ENCODE measurements around the gene CTR9. TPM values are rescaled to one million over a fixed set of nuclear protein-coding genes. Genes with fewer than 3 reads are reported as not detected.

The CTR9 gene
- total RNA-seq, 1 donor from 2014 or later, result 28.0 TPM

- H3K27me3 Mint-ChIP-seq (ENCODE audit: unreplicated experiment), result no peaks in the 10 kb centered on the region
- no peak for DNase-seq (ENCODE audit: extremely low spot score, unreplicated experiment)
- no peak overlapping the region for H3K27ac Mint-ChIP-seq (ENCODE audit: unreplicated experiment)
- H3K9me3 Mint-ChIP-seq (ENCODE audit: unreplicated experiment), result no peaks in the 10 kb centered on the region
- TF ChIP-seq CTCF (IDR thresholded peaks at IDR 0.05), result no peak
- H3K36me3 Mint-ChIP-seq (ENCODE audit: unreplicated experiment), result no peaks in the 10 kb centered on the region
- no peaks in the 10 kb centered on the region for H3K4me1 Mint-ChIP-seq (ENCODE audit: unreplicated experiment)
- H3K4me3 Mint-ChIP-seq (ENCODE audit: unreplicated experiment), result no peak overlapping the region
Observed at GRCh38 chr11:10742460-10743208, 8.4 kb upstream of the CTR9 start.

GRCh38 chr11:10743354-10744000 is 7.6 kb upstream of the CTR9 start:
- H3K4me3 Mint-ChIP-seq (ENCODE audit: unreplicated experiment), result no peak overlapping the region
- no peak for TF ChIP-seq CTCF (IDR thresholded peaks at IDR 0.05)
- H3K9me3 Mint-ChIP-seq (ENCODE audit: unreplicated experiment), result no peaks in the 10 kb centered on the region
- no peaks in the 10 kb centered on the region for H3K4me1 Mint-ChIP-seq (ENCODE audit: unreplicated experiment)
- H3K27me3 Mint-ChIP-seq (ENCODE audit: unreplicated experiment), result no peaks in the 10 kb centered on the region
- H3K27ac Mint-ChIP-seq (ENCODE audit: unreplicated experiment), result no peak overlapping the region
- H3K36me3 Mint-ChIP-seq (ENCODE audit: unreplicated experiment), result no peaks in the 10 kb centered on the region
- no peak for DNase-seq (ENCODE audit: extremely low spot score, unreplicated experiment)

- no peak for TF ChIP-seq CTCF (IDR thresholded peaks at IDR 0.05)
- no peaks in the 10 kb centered on the region for H3K9me3 Mint-ChIP-seq (ENCODE audit: unreplicated experiment)
- H3K4me1 Mint-ChIP-seq (ENCODE audit: unreplicated experiment), result no peaks in the 10 kb centered on the region
- H3K27me3 Mint-ChIP-seq (ENCODE audit: unreplicated experiment), result no peaks in the 10 kb centered on the region
- H3K4me3 Mint-ChIP-seq (ENCODE audit: unreplicated experiment), result no peak overlapping the region
- no peak overlapping the region for H3K27ac Mint-ChIP-seq (ENCODE audit: unreplicated experiment)
- no peaks in the 10 kb centered on the region for H3K36me3 Mint-ChIP-seq (ENCODE audit: unreplicated experiment)
- DNase-seq (ENCODE audit: extremely low spot score, unreplicated experiment), result no peak
Observed at GRCh38 chr11:10744206-10744605, 6.8 kb upstream of the CTR9 start.

- Mint-ChIP-seq H3K4me1 (ENCODE audit: unreplicated experiment) (peaks cover 4% of the 10 kb centered on the region), H3K36me3 (ENCODE audit: unreplicated experiment) (no peaks in the 10 kb centered on the region), H3K27me3 (ENCODE audit: unreplicated experiment) (no peaks in the 10 kb centered on the region), H3K4me3 (ENCODE audit: unreplicated experiment) (no peak overlapping the region), H3K9me3 (ENCODE audit: unreplicated experiment) (no peaks in the 10 kb centered on the region), H3K27ac (ENCODE audit: unreplicated experiment) (no peak overlapping the region)
- no peak for DNase-seq (ENCODE audit: extremely low spot score, unreplicated experiment)
- no peak for TF ChIP-seq CTCF (IDR thresholded peaks at IDR 0.05)
Observed at GRCh38 chr11:10746871-10747270, 4.2 kb upstream of the CTR9 start.

GRCh38 chr11:10747733-10748132 is 3.3 kb upstream of the CTR9 start:
- no peaks in the 10 kb centered on the region for H3K36me3 Mint-ChIP-seq (ENCODE audit: unreplicated experiment)
- no peak for TF ChIP-seq CTCF (IDR thresholded peaks at IDR 0.05)
- no peak overlapping the region for H3K27ac Mint-ChIP-seq (ENCODE audit: unreplicated experiment)
- H3K4me3 Mint-ChIP-seq (ENCODE audit: unreplicated experiment), result no peak overlapping the region
- no peaks in the 10 kb centered on the region for H3K9me3 Mint-ChIP-seq (ENCODE audit: unreplicated experiment)
- no peak for DNase-seq (ENCODE audit: extremely low spot score, unreplicated experiment)
- no peaks in the 10 kb centered on the region for H3K27me3 Mint-ChIP-seq (ENCODE audit: unreplicated experiment)
- H3K4me1 Mint-ChIP-seq (ENCODE audit: unreplicated experiment), result peaks cover 12% of the 10 kb centered on the region
